GM21576 (cell line): ENCODE results near the gene SH3GLB2.

Source experiments
- ATAC-seq: cut with Tn5 transposase; IDR thresholded peaks from one replicate; pipeline ENCODE4 v1.9.1; 2021; ENCODE audit warnings: mild to moderate bottlenecking, moderate library complexity; ENCODE audit not compliant: unreplicated experiment

SH3GLB2 gene

GRCh38 chr9:129028192-129028966 is at the start of gene SH3GLB2:
SH3GLB2 (minus strand) TSS chr9:129028331; CDS start chr9:129028154, 177 bp downstream.
- ATAC-seq, result peak; percentile 78

DNA sequence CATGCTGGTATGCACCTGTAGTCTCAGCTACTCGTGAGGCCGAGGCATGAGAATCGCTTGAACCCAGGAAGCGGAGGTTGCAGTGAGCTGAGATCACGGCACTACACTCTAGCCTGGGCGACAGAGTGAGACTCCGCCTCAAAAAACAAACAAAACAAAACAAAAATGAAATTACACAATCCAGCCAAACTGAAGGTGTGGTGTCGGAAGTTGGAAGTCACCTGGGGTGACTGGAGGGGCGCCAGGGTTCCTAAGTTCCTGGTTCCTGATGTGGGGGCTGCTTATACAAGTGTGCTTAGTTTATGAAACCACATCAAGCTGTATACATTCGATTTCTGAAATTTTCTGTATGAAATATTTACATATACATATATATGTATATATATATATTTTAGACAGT is 49.1 kb upstream of the SH3GLB2 start:
- no peak for ATAC-seq

DNA sequence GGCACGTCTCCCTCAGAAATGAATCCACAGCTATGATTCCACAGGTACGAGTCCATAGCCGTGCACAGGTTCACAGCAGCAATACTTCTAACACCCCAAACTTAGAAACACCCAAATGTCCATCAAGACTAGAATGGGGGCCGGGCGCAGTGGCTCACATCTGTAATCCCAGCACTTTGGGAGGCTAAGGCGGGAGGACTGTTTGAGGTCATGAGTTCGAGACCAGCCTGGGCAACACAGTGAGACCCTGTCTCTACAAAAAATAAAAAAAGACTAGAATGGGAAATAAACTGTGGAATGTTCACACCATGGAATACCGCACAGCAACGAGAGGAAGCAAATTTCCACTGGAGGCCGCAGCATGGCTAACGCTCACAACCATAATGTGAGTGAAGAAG is 48.5 kb upstream of the SH3GLB2 start:
- ATAC-seq, result no peak

DNA sequence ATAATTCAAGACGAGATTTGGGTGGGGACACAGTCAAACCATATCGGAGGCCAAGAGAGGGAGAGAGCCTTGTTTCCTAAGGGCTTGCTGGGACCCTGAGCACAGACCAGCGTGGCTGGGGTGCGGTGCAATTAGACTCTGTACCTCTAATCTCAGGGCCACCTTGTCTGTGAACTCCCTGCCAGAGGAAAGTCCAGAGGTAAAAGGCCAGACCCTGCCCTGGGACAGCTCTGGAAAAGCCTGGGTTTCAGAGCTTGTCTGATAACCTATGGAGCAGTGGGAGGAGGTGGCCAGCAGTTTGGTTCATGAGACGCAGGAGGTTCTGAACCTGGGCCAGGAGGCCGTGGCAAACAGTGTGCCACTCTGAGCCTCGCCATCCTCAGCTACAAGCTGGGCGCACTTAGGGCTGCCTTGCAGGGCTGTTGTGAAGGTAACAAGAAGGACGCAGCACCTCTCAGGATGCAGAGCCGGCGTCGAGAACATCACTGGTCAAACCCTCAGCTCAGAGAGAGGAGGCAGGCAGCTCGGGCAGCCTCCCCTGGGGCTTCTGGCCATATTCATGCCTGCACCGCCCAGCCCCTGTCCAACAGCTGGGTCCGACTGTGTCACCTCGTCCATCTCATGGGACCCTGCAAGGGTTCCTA is 48.0 kb upstream of the SH3GLB2 start:
- no peak for ATAC-seq

GRCh38 chr9:129074106-129074505 is 46.0 kb upstream of the SH3GLB2 start:
- no peak for ATAC-seq

DNA sequence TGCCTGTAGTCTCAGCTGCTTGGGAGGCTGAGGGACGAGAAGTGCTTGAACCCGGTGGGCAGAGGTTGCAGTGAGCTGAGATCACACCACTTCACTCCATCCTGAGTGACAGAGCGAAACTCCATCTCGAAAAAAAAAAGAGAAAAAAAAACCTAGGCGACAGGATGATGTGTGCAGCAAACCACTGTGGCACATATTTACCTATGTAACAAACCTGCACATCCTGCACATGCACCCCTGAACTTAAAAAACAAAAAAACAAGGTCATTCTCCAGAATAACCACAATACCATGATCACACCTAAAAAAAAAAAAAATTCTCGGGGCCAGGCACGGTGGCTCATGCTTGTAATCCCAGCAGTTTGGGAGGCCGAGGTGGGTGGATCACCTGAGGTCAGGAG is 45.3 kb upstream of the SH3GLB2 start:
- no peak for ATAC-seq

DNA sequence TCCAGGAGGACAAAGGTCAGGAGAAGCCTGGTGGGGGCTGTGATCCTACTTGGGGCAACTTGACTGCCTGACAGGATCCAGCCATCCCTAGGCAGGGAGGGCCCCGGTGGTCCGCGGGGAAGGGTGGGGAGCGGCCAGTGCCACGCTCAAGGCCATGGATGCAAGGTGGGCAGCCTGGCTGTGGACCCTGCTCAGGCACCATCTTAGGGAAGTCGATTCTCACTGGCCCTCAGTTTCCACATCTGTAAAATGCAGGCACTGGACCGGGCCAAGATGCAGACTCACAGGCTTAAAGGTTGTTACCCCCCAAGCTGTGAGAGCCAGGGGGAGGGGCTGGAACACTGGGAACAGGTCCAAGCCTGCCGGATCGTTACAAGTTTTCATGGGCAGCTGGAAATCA is 44.0 kb upstream of the SH3GLB2 start:
- ATAC-seq, result no peak

- no peak for ATAC-seq
Measured at GRCh38 chr9:129071526-129072126, 43.5 kb upstream of the SH3GLB2 start.

GRCh38 chr9:129070696-129071525 is 42.8 kb upstream of the SH3GLB2 start:
- no peak for ATAC-seq

DNA sequence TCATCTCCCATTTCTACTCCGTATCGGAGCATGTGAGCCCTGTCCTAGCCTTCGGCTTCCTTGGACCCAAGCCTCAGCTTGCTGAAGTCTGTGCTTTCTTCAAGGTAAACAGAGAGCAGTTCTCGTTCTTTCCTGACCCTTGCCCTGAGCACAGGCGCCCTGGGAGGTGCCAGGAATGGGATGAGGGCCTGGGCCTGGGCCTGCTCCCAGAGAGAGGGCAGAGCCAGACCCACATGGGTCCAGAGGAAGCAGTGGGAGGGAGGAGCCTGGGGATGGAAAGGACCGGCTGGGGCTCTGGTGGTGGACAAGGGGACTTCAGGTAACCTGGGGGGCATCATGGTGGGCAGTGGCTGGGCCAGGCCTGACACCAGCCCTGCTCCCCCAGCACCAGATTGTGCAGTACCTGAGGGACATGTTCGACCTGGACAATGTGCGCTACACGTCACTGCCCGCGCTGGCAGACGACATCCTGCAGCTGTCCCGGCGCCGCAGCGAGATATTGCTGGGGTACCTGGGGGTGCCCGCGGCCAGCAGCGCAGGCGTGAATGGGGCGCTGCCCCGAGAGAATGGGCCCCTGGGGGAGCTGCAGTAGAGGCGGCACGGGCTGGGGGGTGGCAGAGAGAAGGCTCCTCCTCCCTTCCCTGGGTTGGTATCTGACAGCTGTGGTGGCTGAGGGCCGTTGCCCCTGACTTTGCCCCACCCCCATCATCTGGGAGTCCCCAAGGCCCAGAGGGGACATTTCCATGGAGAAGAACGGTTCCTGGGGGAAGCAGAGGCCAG is 41.9 kb upstream of the SH3GLB2 start:
- no peak for ATAC-seq

GRCh38 chr9:129068990-129069861 is 41.1 kb upstream of the SH3GLB2 start:
- peak; percentile 48 for ATAC-seq

DNA sequence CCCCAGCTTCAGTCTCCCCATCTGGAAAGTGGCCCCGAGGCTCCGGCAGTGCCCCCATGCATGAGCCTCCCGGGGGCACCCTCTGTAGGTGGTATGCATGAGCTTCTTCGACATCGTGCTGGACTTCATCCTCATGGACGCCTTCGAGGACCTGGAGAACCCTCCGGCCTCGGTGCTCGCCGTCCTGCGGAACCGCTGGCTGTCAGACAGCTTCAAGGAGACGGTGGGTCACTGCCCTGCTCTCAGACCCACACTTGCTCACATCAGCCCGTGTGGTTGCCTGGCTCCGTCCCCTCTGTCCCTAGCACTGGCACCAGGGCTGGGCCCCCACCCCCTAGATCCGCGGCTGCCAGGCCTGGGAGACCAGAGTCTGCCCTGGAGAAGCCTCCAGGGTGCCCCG is 40.0 kb upstream of the SH3GLB2 start:
- ATAC-seq, result no peak

GRCh38 chr9:129064499-129064908 is 36.4 kb upstream of the SH3GLB2 start:
- ATAC-seq, result no peak

- no peak for ATAC-seq
Measured at GRCh38 chr9:129063061-129063460, 34.9 kb upstream of the SH3GLB2 start.

- no peak for ATAC-seq
Measured at GRCh38 chr9:129060991-129061390, 32.9 kb upstream of the SH3GLB2 start.

DNA sequence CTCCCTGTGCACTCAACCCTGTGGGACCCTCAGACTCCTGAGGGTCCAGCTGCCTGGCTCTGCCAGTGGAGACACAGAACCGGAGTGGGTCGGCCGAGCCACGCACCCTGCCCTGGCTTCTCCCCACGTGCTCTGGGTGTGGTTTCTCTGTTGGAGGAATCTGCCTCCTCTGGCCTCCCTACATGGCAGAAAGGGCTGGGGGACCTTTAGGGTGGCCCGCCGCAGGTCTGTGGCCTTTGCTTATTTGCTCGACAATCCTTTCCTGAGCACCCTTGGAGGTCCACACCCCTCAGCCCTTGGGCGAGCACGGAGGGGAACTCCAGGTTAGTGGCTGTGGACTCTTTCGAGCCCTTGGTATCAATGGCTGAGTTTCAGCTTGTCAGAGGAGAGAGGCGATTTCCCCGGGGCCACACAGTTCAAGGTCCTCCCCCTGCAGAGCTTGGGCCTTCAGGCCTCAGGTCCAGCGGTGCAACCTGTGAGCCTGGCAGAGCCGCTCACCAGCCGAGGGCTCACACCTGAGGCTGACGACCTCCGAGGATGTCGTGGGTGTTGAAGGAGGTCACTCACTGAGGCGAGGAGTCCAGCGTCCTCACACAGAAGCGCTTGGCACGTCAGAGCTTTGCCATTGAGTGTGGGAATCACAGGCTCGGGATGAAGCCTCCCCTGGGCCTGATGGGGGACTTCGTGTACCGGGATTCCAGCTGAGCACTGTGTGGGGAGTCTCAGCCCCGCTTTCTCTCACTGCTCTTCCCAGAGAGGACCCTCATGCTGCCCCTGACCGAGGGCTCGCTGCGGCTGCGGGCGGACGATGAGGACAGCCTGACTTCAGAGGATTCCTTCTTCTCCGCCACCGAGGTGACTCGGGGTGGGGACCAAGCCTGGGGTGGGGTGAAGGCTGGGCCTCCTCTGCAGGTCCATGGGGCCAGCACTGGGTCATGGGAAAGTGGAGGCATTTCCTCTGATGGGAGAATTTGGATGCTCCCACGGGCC is 32.0 kb upstream of the SH3GLB2 start:
- no peak for ATAC-seq

- no peak for ATAC-seq
Measured at GRCh38 chr9:129058965-129059795, 31.0 kb upstream of the SH3GLB2 start.
